ENCODE results near the gene PRRC2C.

The PRRC2C gene

DNA sequence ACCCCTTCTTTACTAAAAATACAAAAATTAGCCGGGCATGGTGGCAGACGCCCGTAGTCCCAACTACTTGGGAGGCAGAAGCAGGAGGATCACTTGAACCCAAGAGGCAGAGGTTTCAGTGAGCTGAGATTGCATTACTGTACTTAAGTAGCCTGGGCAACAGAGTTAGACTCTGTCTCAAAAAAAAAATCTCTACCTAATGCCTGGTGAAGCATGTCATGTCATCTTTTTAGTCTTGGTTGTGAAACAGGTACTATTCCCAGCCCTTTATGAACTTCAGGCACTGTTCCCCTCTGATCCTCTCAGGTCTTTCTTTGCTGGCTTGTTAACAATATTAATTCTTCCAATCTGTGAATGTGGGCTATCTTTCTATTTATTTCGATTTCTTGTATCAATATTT lies 22.1 kb downstream of the PRRC2C start:
- H4K20me1 ChIP-seq (ENCODE audit: insufficient read depth, low read length) = peaks cover 97% of the 10 kb centered on the region
- no peak overlapping the region for H3K4me3 ChIP-seq (ENCODE audit: low read length)
- no peaks in the 10 kb centered on the region for H3K9me3 ChIP-seq (replicated peaks; ENCODE audit: insufficient read depth, low read length)
- H3K4me1 ChIP-seq (ENCODE audit: low read length) = no peaks in the 10 kb centered on the region
- no peak overlapping the region for H3K9ac ChIP-seq (ENCODE audit: low read length)
- peaks cover 100% of the 10 kb centered on the region for H3K79me2 ChIP-seq (ENCODE audit: low read length)
- H3K9me2 ChIP-seq (replicated peaks; ENCODE audit: insufficient read depth, low read length) = no peaks in the 10 kb centered on the region
- H3K4me2 ChIP-seq (ENCODE audit: low read depth, low read length) = no peak overlapping the region
- H3K27ac ChIP-seq (ENCODE audit: low read length) = no peak overlapping the region
- H3K36me3 ChIP-seq (replicated peaks; ENCODE audit: insufficient read depth, low read length) = no peaks in the 10 kb centered on the region
- H3K27me3 ChIP-seq (replicated peaks; ENCODE audit: insufficient read depth, low read length) = no peaks in the 10 kb centered on the region
- no peak for TF ChIP-seq EZH2phosphoT487 (IDR thresholded peaks at IDR 0.05; ENCODE audit: low read length)
- TF ChIP-seq, protein P1, sequence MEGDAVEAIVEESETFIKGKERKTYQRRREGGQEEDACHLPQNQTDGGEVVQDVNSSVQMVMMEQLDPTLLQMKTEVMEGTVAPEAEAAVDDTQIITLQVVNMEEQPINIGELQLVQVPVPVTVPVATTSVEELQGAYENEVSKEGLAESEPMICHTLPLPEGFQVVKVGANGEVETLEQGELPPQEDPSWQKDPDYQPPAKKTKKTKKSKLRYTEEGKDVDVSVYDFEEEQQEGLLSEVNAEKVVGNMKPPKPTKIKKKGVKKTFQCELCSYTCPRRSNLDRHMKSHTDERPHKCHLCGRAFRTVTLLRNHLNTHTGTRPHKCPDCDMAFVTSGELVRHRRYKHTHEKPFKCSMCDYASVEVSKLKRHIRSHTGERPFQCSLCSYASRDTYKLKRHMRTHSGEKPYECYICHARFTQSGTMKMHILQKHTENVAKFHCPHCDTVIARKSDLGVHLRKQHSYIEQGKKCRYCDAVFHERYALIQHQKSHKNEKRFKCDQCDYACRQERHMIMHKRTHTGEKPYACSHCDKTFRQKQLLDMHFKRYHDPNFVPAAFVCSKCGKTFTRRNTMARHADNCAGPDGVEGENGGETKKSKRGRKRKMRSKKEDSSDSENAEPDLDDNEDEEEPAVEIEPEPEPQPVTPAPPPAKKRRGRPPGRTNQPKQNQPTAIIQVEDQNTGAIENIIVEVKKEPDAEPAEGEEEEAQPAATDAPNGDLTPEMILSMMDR (IDR thresholded peaks at IDR 0.05; ENCODE audit: low read length) = no peak
- TF ChIP-seq EZH2 (optimal IDR thresholded peaks at IDR 0.05; ENCODE audit: low read depth, low read length) = no peak
- no peak overlapping the region for H2AFZ ChIP-seq (ENCODE audit: low read length)
- no peak for DNase-seq
- no peaks in the 10 kb centered on the region for H3F3A ChIP-seq (ENCODE audit: insufficient read depth, low read length)

DNA sequence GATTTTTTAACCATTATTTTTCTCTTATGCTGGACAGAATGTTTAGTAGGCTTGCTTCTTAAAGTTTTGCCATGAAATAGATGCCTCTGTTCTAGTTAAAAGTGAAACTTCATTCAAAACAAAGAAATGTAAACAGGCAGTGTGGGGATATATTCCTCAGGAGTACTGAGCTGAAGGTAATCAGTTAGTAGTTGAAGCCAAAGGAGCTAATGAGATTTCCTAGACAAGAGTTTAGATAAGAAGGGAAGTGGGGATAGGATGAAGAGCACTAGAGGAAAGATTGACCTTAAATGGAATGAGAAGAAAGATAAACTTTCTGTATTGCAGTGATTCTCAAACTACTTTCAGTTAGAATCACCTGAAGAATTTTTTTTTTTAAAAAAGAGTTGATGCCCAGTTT lies 23.9 kb downstream of the PRRC2C start:
- no peak for TF ChIP-seq EZH2 (optimal IDR thresholded peaks at IDR 0.05; ENCODE audit: low read depth, low read length)
- TF ChIP-seq, protein P1 (IDR thresholded peaks at IDR 0.05; ENCODE audit: low read length) = no peak
- no peak for TF ChIP-seq EZH2phosphoT487 (IDR thresholded peaks at IDR 0.05; ENCODE audit: low read length)
- Histone ChIP-seq H3K4me2 (ENCODE audit: low read depth, low read length) (no peak overlapping the region), H3K27me3 (replicated peaks; ENCODE audit: insufficient read depth, low read length) (no peaks in the 10 kb centered on the region), H3K9me2 (replicated peaks; ENCODE audit: insufficient read depth, low read length) (no peaks in the 10 kb centered on the region), H3K4me1 (ENCODE audit: low read length) (no peaks in the 10 kb centered on the region), H3K9me3 (replicated peaks; ENCODE audit: insufficient read depth, low read length) (no peaks in the 10 kb centered on the region), H2AFZ (ENCODE audit: low read length) (no peak overlapping the region), H3K36me3 (replicated peaks; ENCODE audit: insufficient read depth, low read length) (peaks cover 10% of the 10 kb centered on the region), H4K20me1 (ENCODE audit: insufficient read depth, low read length) (peaks cover 92% of the 10 kb centered on the region), H3F3A (ENCODE audit: insufficient read depth, low read length) (no peaks in the 10 kb centered on the region), H3K4me3 (ENCODE audit: low read length) (no peak overlapping the region), H3K79me2 (ENCODE audit: low read length) (peaks cover 100% of the 10 kb centered on the region), H3K27ac (ENCODE audit: low read length) (no peak overlapping the region), H3K9ac (ENCODE audit: low read length) (no peak overlapping the region)
- DNase-seq = no peak

DNA sequence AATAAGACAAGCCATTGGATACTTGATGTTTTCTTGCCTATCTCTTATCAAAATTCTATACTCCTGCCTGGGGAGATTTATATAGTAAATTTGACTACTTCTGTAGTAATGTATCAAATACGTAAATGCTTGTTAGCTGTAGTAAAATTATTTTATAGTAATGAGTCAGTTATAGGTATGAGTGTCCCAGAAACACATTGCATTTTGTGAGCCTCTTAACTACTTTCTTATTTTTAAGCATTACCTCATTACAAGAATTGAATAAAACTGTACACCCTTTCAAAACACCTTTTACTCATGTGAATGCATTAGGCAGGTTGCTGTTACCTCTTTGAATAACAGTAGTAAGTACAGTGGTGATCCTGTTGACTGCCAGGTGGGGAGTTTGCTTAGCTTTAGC lies 28.4 kb downstream of the PRRC2C start:
- Histone ChIP-seq H3K27ac (ENCODE audit: low read length) (no peak overlapping the region), H3K4me1 (ENCODE audit: low read length) (peaks cover 13% of the 10 kb centered on the region), H4K20me1 (ENCODE audit: insufficient read depth, low read length) (peaks cover 47% of the 10 kb centered on the region), H3K9me2 (replicated peaks; ENCODE audit: insufficient read depth, low read length) (no peaks in the 10 kb centered on the region), H2AFZ (ENCODE audit: low read length) (no peak overlapping the region), H3K9me3 (replicated peaks; ENCODE audit: insufficient read depth, low read length) (no peaks in the 10 kb centered on the region), H3K4me2 (ENCODE audit: low read depth, low read length) (no peak overlapping the region), H3K36me3 (replicated peaks; ENCODE audit: insufficient read depth, low read length) (peaks cover 10% of the 10 kb centered on the region), H3K27me3 (replicated peaks; ENCODE audit: insufficient read depth, low read length) (no peaks in the 10 kb centered on the region), H3F3A (ENCODE audit: insufficient read depth, low read length) (no peaks in the 10 kb centered on the region), H3K4me3 (ENCODE audit: low read length) (no peak overlapping the region), H3K79me2 (ENCODE audit: low read length) (peaks cover 94% of the 10 kb centered on the region), H3K9ac (ENCODE audit: low read length) (no peak overlapping the region)
- no peak for DNase-seq
- TF ChIP-seq EZH2 (optimal IDR thresholded peaks at IDR 0.05; ENCODE audit: low read depth, low read length) (no peak), EZH2phosphoT487 (IDR thresholded peaks at IDR 0.05; ENCODE audit: low read length) (no peak)
- TF ChIP-seq, protein P1 (IDR thresholded peaks at IDR 0.05; ENCODE audit: low read length) = no peak

Data from MM.1S (cell line).